NCI-H524 treated with DMSO at 0.1 percent for 48 hours (cell line): ENCODE measurements around the gene IL10.
"Not testable (repeated sequence)": the region's sequence is repeated elsewhere in the genome, so short reads cannot be mapped to it uniquely, and the experiment has no call there.

Experiments used
- DNase-seq: peaks from one replicate; lab custom pipeline; 2025; lab: John Stamatoyannopoulos, UW

Gene IL10

DNA sequence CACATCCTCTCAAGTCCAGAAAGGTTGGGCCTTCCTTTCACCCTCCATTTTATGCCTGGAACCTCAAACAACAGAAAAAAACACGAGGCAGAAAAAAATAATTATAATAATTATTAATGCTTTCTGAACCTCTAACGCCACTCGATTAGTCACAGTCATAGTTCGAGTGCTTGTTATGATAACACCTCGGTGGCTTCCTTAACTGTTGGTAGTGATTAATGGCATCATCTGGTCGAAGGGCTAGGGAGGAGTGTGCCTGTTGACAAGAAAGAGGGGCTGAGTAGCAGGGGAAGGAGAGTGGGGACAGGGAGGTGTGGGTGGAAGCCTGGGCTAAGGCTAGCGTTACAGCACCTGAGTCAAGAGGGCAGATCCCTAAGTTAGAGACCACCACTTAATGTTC, 21.3 kb upstream of the IL10 start:
- no peak for DNase-seq

DNA sequence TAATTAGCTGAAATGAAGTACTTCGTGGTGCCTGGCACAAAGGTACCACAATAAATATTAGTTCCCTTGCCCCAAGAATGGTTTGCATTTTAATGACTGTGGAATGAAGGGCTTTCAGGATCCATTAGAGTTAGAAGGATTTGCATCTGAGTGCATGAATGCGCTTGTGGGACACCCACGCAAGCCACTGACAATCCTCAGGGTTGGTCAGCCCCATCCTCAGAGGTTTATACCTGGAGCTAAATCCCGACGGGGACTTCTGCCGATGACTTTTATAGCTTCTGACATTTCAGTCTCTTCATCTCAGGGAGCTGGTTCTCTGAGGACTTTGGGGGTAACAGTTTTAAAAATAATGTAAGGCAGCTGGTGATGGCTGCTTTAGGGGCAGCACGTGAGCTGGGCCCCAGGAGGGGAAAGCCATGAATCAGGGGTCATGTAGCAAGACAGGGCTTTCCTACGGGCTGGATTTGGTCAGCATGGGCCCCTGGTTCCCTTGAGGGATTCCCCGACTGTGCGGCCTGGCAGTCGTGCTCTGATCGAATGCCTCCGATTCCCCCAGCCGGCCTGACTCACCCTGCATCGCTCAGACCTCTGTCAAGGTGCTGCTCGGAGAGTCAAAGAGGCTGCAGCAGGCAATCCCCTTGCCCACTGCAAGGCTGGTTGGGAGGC, 20.8 kb upstream of the IL10 start:
- DNase-seq: no peak

DNA sequence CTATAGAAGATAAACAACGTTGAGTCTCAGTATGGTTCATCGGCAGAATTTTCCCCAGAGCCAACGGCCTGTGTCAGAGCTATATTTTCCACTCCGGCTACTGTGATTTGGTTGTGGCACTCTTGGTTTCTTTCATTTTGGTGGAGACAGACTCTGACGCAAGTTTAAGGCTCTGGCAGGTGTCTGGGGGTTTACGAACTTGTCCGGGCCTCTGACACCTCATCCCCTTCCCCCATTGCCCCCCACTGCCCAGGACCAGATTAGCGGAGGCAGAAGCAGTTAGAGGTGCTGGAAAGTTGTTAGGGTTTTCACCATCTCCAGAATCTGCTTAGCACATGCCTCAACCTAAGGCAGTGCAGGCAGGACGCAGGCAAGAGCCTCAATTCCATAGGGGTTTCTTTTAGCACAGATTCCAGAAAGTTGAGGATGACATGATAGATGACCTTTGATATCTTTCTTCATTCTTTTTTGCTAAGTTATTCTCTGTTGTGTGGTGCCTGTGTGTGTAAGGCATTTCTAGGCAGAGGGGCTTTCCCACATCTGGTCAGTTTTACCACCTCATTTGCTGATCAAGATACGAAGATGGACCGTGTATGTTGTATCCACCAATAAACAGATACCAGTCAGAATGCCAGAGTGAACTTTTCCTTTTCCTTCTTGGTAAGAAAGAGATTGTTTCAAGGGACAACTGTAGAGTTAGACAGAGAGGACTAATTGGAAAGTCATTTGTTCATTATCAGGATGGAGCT, 18.4 kb upstream of the IL10 start:
- DNase-seq: no peak

DNA sequence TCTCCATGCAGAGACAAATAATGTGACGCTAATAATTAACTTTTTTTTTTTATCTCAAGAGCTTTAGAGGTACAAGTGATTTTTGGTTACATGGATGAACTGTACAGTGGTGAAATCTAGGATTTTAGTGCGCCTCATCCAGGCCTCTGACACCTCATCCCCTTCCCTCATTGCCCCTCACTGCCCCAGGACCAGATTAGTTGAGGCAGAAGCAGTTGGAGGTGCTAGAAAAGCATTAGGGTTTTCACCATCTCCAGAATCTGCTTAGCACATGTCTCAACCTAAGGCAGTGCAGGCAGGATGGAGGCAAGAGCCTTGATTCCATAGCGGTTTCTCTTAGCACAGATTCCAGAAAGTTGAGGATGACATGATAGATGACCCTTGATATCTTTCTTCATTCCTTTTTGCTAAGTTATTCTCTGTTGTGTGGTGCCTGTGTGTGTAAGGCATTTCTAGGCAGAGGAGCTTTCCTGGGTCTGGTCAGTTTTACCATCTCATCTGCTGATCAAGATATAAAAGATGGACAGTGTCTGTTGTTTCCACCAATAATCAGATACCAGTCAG, 16.3 kb upstream of the IL10 start:
- DNase-seq: no peak

DNA sequence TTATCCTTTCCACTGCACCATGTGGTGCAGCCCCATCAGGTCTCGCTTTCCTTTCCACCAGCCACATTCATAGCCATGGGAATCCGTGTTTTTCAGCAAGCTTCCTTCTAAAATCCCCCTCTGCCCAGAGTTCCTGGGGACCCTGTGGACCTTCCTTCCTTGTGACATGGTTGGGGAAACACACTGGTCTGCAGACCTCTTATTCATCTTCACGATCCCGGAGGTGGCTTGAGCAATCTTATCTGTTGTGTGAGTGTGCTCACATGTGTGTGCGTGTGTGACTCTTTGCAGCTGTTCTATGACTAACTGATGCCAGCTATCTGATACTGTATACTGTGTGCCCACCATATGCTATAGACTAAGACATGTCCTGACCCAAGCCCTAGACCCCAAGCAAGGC, 15.6 kb upstream of the IL10 start:
- no peak for DNase-seq

DNA sequence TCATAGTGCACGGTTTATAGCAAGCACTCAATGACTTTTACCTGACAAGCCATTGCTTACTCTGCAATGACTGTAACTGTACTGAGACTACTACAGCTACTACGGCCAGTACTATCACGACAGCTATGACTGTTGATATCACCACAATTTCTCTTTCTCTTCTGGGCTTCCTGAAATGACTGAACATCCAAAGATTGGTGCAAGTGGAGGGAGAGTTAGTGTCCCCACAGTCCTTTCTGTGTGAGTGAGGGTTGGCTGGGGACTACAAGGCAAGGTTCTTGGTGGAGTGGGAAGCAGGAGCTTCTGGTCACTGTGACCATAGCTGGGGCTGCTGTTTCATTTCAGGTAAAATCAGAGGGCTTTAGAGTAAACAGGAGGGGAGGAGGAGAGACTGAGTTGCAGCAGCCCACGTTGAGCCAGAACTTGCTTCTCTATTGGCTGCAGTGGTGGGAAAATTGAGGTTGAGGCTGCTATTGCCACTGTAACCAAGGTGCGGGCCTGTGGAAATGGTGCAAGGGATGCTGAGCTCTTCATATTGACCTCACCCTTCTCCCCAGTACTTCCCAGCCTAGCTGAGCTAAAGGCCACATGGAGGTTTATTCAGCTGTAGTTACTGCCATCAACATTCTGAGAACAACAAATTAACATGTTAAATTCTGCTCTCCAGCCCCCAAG, 14.1 kb upstream of the IL10 start:
- DNase-seq: no peak

DNA sequence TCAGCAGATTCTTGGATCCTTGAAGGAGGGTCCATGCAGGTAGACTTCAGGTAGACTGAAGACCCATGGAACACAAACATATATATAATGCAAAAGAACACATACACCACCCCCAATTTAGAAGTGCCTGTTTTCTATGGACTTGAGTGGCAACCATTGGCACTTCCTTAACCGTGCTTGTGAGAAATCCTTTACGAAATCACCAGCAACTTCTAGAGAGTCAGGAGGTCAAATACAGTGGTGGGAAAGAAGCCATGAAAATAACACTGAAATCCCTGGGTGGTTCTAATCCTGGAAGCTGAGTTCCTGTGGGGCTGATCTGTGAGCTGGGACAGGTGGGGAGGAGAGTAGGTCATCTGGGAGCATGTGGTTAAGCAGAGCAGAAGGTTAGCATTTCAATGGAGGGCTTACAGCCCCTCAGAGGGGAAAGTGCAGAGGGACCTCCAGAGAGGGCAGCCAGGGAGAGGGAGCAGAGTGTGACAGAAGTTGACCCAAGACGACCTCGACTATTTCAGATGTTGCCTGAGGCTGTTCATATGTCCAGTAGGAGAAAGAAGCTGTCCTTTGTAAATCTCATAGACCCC, 13.0 kb upstream of the IL10 start:
- DNase-seq: no peak

DNA sequence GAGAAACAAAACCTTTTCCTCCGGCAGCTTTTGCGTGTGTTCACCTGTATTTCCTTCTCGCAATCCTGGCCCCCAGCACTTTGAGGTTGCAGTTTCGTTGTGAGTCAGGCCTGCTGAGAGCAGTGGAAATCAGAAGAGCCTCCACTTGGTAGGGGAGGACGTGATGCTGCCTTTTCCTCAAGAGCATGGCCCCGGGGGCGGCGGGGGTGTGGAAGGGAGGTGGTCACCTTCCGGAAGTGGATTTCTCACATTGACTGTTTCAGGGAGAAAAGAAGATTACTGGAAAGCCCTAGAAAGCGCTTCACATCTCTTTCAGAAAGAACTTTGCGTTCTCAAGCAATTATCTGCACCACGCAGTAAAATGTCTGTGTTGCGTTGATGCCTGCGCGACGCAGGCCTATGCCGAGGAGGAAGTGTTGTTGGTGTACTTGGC, 12.2 kb upstream of the IL10 start:
- no peak for DNase-seq

DNA sequence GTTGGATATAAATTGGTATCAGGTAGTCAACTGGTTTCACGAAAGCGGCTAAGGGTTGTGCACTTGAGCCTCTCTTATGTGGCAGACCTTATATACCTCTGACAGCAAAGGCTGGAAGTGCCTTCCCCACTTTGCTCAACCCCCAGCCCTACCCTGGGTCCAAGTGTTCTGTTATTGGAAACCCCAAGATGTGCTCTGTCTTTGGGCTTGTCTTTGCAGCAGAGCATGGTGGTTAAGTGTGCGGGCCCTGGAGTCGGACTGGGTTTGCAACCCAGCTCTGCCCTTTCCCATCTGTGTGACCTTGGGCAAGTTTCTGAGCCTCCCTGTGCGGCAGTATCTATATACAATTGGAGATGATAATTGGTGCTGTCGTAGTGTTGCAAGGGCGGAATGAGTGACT, 11.2 kb upstream of the IL10 start:
- no peak for DNase-seq

DNA sequence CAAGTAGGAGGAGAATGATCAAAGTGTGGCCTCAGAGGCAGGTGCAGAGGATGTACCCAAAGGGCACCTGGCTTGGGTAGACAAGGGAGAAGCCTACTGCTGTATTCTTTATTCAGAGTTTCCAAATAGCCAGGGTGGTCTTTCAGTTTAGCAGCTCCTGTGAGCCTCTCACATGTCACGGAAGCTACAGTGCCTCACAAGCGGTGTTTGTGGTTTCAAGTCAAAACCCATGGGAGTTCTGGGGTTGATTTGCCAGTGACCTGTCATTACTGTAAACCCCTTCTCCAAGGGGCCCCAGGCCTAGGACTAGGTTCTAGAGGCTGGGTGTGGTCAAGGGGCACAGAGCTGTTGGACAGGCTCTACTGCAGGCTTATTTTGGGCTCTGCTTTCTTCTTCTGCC, 10.2 kb upstream of the IL10 start:
- DNase-seq: no peak

DNA sequence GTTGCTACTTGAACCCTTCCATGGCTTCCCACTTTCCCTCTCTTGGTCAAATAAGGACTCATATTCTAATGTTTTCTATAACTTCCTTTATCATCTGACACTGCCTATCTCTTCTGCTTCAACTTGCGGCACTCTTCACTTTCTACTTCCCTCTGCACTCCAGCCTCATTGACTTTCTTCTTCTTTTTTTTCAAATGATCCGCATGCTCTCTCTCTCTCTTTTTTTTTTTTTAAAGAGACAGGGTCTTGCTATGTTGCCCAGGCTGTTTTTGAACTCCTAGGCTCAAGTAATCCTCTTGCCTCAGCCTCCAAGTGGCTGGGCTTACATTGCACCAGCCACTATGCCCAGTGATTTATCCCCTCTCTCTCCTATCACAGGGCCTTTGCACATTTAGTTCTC, 7.3 kb upstream of the IL10 start:
- no peak for DNase-seq

DNA sequence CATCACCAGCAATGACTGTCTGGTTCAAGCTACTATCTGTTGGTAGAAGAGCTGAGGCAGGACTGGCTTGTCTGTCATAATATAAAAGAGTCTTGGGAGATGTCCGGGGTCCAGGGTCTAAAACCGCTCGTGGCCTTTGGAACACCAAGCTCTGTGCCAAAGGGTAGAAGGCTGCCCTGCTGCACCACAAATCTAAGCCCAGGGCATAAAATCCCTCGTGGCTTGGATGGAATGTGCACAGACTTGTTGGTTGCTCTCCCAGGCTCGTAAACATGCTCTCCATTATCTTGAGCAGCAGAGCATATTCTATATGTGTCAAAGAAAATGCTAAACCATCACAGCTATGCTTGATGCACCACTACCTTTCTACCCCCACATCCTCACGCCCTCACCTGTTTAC, 6.6 kb upstream of the IL10 start:
- DNase-seq: not testable (repeated sequence)

DNA sequence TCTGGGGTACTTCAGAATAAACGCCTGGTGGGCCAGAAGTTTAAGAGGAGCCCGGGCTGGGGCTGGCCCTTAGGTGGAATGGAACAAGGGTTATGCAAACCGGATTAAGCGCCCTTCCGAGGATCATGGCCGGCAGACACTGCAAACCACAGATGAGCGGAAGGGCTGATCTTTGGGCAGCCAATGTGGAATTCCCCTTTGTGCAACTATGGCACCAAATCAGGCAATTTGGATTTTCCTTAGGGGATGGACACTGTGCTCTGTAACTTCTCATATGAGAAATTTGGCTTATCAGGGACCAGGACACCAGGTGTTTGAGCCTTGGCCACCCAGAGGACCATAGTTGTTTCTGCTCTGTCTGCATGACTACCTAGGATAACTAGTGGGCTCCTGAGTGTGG, 5.7 kb upstream of the IL10 start:
- DNase-seq: no peak

DNA sequence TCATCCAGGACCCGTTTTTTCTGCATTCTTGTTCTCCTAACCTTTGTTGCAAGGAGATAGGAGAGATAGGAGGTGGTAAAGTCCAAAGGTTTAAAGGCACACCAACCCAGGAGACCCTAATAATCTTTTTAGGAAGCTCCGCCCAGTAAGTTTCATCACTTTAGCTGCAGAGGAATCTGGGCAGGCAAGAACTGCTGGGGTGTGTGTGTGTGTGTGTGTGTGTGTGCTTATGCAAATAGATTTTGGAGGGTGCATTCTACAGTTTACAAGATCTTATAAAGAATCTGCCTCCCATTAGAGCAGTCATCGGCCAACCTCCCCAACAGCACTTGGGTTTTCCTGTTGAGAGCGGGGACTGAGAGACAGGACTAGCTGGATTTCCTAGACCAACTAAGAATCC, 3.9 kb upstream of the IL10 start:
- DNase-seq: no peak

DNA sequence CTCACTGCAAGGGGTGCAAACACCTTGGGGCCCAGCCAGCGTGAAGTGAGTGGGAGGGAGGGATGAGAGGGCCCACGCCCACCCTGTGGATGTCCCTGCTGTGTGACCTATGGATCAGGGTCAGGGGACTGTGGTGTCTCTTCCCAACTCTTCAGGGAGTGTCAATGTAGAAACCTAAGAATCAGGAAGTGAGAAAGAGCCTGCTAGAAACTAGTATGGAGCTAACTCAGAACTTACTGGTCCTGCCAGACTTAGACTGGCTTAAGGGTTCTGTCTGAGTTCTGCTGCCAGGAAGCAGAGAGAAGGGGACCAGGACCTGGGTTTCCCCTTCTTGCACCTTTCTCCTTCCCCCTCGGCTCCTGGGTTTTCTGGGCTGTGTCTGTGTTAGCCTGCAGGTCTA, 1.8 kb upstream of the IL10 start:
- no peak for DNase-seq

DNA sequence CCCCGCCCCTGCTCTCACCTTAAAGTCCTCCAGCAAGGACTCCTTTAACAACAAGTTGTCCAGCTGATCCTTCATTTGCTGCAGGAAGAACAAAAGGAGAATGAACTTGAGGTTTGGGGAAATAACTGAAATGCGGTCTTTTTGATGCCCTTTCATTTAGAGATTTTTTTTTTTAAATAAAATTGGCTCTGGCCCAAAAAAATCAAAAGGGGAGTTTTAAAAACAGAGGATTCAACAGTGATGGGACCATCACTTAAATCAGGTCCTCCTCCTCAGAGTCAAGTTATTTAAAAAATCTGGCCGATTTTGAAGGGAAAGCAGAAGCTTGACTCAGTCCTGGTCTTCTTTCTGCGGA, 979 bp downstream of the IL10 start:
- no peak for DNase-seq

DNA sequence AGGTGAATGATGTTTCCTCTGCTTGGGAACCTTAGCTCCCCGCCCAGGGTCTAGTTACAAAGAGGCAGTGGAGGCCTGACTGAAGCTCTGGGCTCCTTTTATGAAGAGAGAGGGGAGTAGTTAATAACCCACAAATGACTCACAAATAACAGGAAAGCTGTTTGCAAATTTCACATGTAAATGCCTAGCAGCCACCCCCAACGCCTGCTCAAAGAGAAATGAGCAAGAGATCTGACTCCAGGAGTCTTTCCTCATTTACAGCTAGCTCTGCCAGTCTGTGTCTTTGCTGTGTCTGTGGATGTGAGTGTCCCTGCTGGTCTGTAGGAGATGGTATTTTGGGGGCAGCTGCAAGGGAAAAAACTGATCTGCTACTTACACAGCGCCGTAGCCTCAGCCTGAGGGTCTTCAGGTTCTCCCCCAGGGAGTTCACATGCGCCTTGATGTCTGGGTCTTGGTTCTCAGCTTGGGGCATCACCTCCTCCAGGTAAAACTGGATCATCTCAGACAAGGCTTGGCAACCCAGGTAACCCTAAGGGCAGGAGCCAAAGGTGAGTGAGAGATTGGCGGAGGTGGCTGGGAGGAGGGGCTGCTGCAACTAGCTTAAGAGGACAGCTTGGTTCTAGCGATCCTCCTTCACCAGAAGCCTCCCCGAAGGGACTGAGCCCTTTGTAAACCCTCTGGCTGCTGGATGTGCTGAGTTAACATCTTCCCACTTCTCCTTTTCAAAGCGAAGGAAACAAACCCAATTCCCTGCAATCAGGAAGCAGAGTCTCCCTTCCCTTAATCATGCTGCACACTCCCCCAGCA, 1.6 kb downstream of the IL10 start, which contains the start of gene IL19:
IL19 (plus strand) TSS at position 243 of the 807 bp plus-strand sequence. CDS start 65,890 bp downstream, outside the sequence.
- no peak for DNase-seq

DNA sequence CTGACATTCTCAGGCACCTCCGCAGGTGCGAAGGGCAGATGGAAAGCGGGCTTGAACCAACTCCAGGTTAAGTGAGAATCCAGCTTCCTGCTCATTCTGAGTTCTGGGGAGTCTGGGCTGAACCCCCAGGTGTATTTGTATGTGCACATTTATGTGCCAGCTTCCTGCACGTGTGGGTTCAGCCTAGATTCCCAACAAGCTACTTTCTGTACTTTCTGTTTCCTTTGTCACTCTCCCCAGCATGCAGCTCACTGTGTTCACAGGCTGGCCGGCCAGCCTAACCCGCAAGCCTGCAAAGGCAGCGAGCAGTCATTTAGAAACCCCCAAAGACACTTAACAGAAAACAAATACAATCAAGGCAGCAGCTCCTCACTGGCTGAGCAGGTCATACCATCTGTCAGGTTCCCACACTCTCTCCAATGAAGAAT, 3.0 kb downstream of the IL10 start:
- no peak for DNase-seq

DNA sequence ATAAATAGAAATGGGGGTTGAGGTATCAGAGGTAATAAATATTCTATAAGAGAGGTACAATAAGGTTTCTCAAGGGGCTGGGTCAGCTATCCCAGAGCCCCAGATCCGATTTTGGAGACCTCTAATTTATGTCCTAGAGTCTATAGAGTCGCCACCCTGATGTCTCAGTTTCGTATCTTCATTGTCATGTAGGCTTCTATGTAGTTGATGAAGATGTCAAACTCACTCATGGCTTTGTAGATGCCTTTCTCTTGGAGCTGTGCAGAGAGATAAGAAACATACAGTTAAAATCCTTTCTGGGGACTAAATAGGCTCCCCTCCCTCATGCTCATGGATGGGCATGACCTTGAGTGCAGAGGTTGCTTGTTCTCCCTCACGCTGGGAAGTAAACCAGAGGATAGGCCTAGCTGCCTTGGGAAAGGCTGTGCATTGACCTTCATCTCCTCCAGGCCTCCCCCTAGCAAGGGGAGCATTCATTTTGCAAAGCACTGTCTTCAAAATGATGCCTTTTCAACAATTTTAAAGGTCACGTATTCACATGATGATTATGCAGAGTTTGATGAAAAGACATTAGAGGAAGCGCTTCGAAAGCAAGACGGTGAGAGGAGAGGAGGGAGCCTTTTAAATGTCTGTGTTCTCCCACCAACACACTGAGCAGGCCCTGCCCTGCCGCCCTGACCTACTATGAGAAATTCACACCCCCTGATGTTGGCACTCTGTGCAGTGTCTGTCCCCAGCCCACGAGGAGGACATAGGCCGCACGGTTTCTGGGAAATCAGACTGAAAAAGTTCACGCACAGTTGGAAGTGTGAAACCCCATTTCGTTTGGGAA, 3.6 kb downstream of the IL10 start:
- DNase-seq: no peak

DNA sequence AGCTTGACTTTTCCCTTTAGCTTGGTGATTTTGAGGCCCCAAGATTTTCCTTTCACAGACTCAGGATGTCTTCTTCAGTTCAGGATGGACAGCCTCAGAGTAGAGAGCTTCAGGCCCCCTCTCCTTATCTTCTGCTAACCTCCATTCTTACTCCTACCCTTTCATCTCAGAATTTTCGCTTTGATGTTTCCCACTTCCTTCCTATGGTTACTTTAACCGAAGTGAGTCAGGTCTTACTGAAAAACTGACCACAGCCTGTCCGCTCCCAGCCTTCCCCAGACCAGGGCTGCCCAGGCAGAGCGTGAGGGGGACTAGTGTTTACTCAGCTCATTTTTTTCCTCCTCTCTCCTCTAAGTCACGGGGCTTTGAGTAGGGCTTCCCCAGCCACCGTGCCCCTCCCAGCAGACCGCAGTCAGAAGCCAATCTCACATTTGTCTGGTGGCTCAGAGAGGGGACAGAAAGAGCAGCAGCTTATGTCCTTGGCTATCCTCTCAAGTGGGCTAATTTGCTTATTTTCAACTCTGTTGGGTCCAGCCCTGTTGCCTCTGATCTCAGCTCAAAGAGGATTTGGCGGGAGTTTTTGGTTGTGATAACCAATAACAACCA, 5.9 kb downstream of the IL10 start:
- DNase-seq: no peak
